Small intestine (tissue), 7 donors: Measurements from ENCODE around the gene TNIK. TPM values are rescaled to one million over a fixed set of nuclear protein-coding genes. Genes with fewer than 3 reads are reported as not detected.

ENCODE experiments used
- DNase-seq, 2 donors: peaks; one replicate each; pipeline versions ENCODE4 v3.0.0 to v3.0.0-alpha.2; 2013
- FAIRE-seq: peaks from 2 replicates; lab custom pipeline; 2012; peaks lifted over from hg19 to GRCh38; lab: Jason Lieb, UNC
- H3K27ac ChIP-seq, 3 donors: one replicate each; pipeline ENCODE4 v1.5.1; 2013; ENCODE audit warnings: low read length in 2 of 3, mild to moderate bottlenecking in 2 of 3, control low read depth in 1 of 3, inconsistent platforms in 1 of 3, low read depth in 1 of 3, moderate library complexity in 1 of 3
- H3K27me3 ChIP-seq, 3 donors: one replicate each; pipeline ENCODE4 v1.6.1; 2013; ENCODE audit warnings: low read length in 3 of 3, inconsistent platforms in 1 of 3; ENCODE audit not compliant: control insufficient read depth in 3 of 3, insufficient read depth in 3 of 3
- H3K36me3 ChIP-seq, 3 donors: one replicate each; pipeline ENCODE4 v1.6.1; 2013; ENCODE audit warnings: low read length in 3 of 3, inconsistent platforms in 1 of 3, low read depth in 1 of 3, mild to moderate bottlenecking in 1 of 3, moderate library complexity in 1 of 3; ENCODE audit not compliant: control insufficient read depth in 3 of 3, insufficient read depth in 2 of 3
- H3K4me1 ChIP-seq, 3 donors: one replicate each; pipeline ENCODE4 v1.6.1; 2013; ENCODE audit warnings: low read length in 2 of 3, inconsistent platforms in 1 of 3, low read depth in 1 of 3, mild to moderate bottlenecking in 1 of 3, moderate library complexity in 1 of 3; ENCODE audit not compliant: control insufficient read depth in 3 of 3, insufficient read depth in 2 of 3
- H3K4me3 ChIP-seq, 3 donors: one replicate each; pipeline ENCODE4 v1.5.1; 2013; ENCODE audit warnings: low read length in 3 of 3, control low read depth in 1 of 3, inconsistent platforms in 1 of 3, low read depth in 1 of 3, mild to moderate bottlenecking in 1 of 3, moderate library complexity in 1 of 3
- H3K9me3 ChIP-seq, 2 donors: one replicate each; pipeline ENCODE4 v1.6.1; 2013; ENCODE audit warnings: low read depth in 1 of 2, low read length in 1 of 2; ENCODE audit not compliant: control insufficient read depth in 2 of 2, insufficient read depth in 1 of 2
- WGBS, 3 donors: extraction: QIAGEN DNeasy Blood & Tissue Kit; methylation state at CpG; one replicate each; pipeline ENCODE4 v1.1.7; 2013; 5-methylcytosine and 5-hydroxymethylcytosine counted together
- polyA plus RNA-seq, 4 donors: library from polyadenylated mRNA; stranded (reverse) in 3 of 4; unstranded in 1 of 4; fragments of 200-250 nt in 3 of 4; fragments of 120-200 nt in 1 of 4; gene quantifications; one replicate each; pipeline versions ENCODE4 v1.2.1 to v1.2.3, GENCODE V29; 2013
- donor health status: healthy with polysubstance abuse.
- donor health status: control.
- donor health status: control.
- donor health status: Bipolar disorder and iron deficiency.
- donor health status: healthy.

Gene TNIK
- polyA plus RNA-seq, 4 donors: 14.9 to 38.7 (median 27.5) TPM

DNA sequence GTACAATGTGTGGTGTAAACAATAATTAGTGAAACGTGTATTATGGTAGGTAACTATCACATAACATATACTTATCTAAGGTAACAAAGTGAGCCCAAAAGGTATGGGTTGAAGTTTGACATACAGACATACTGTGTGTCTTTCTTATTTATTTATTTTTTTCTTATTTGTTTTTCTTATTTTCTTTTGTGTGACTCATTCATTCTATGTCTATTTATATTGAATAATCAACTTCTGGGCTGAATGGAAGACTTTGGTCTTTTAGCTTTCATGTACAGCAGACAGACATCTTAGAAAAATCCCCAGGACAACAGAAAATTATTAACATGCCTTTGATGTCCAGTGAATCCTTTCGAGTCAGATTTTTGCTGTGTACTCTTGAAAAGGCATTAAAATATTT lies 233.4 kb downstream of the TNIK start:
- no peak for FAIRE-seq
- Histone ChIP-seq H3K4me3 (no peak overlapping the region), H3K36me3 (peaks cover 0 to 3% (median 2%) of the 10 kb centered on the region in 3 donors), H3K27ac (no peak overlapping the region), H3K9me3 (peaks cover 0 to 4% of the 10 kb centered on the region in 2 donors), H3K4me1 (no peaks in the 10 kb centered on the region), H3K27me3 (no peaks in the 10 kb centered on the region)
- DNase-seq: no peak
- 77 to 92% (median 89%) methylated on average over 2 of the region's 2 CpGs for WGBS, 3 donors

DNA sequence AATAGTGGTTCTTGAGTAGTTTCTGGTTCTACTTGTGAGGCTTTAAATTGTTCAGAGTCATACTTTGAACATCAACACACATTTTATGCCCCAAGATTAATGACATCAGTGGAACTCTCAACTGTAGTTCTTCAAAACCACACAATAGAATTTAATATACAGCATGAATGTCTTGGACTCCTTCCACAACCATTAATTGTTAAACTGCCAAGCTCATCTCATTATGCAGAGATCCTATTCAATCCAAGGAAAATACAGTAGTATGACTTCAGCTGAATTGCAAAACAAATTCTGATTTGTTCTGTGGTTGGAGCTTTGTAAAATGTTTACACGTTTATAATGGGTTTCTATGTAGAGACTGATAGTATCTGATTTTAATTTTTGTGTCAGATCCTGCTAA lies 234.5 kb downstream of the TNIK start:
- 72 to 94% (median 85%) methylated on average over 1 of the region's 1 CpG for WGBS, 3 donors
- DNase-seq: no peak
- FAIRE-seq: no peak
- Histone ChIP-seq H3K9me3 (peaks cover 0 to 4% of the 10 kb centered on the region in 2 donors), H3K36me3 (peaks cover 0 to 3% (median 2%) of the 10 kb centered on the region in 3 donors), H3K4me3 (no peak overlapping the region), H3K4me1 (peaks cover 0 to 4% (median 2%) of the 10 kb centered on the region in 3 donors), H3K27ac (no peak overlapping the region), H3K27me3 (no peaks in the 10 kb centered on the region)

DNA sequence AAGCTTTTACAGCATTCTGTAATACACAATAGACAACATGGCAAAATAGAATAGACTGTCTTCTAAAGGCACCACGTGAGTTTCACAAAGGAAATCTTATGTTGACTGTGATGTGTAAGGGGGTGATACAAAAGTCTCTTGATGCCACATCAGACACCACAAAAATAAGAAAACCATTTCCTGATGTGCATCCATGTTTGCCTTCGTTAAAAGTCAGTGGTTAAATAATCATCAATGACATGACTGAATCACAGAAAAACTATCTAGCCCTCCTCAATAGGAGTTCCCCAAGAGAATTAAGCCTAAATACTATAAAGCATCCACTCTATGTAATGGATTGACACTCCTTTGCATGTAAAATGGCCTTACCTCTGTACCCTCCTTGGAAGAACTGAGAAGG lies 235.0 kb downstream of the TNIK start:
- Histone ChIP-seq H3K36me3 (peaks cover 0 to 3% (median 2%) of the 10 kb centered on the region in 3 donors), H3K27me3 (no peaks in the 10 kb centered on the region), H3K27ac (no peak overlapping the region), H3K4me1 (peaks cover 0 to 4% (median 2%) of the 10 kb centered on the region in 3 donors), H3K4me3 (no peak overlapping the region), H3K9me3 (peaks cover 0 to 4% of the 10 kb centered on the region in 2 donors)
- DNase-seq (no peak), FAIRE-seq (no peak)
- WGBS, 3 donors: 72 to 83% (median 80%) methylated on average over 2 of the region's 2 CpGs

DNA sequence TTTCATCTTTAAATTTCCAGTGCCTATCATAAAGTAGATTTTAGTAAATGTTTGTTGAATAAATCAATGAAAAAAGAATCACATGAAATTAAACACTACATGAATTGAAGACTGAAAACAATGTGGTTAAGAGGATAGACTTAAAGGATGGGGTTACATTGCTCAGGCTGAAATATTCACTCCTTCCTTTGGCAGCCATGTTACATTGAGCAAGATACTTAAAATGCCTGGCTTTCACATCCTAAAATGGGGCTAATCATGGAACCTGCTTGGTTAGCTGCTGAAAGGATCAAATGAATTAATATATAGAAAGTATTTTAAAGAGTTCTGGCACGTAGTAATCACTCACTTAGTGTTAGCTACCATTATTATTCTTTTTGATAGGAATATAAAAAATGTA lies 236.8 kb downstream of the TNIK start:
- DNase-seq (no peak), FAIRE-seq (no peak)
- no peaks in the 10 kb centered on the region for H3K27me3 ChIP-seq
- H3K4me3 ChIP-seq: no peak overlapping the region
- WGBS, 3 donors: 90 to 94% (median 92%) methylated on average over 1 of the region's 1 CpG
- H3K36me3 ChIP-seq: peaks cover 0 to 3% (median 2%) of the 10 kb centered on the region in 3 donors
- H3K27ac ChIP-seq: no peak overlapping the region
- H3K9me3 ChIP-seq: peaks cover 0 to 4% of the 10 kb centered on the region in 2 donors
- H3K4me1 ChIP-seq: peaks cover 0 to 4% (median 2%) of the 10 kb centered on the region in 3 donors

DNA sequence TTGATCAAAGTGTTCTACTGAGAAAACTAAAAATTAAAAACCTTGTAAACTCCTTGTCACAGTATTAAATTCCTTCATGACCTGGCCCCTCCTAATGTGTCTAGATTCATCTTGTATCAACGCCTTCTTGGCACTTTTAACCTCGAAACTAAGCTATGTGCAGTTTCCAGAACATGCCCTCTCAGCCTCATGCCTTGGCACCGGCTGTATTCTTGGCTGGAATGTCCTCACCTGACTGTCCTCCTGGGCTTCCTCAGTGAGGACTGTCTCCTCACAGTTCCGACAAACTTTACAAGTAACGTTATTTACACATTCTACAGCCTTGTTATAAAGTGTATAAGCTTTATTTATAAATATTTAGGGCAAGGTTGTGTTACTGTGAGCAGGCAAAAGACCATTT lies 237.2 kb downstream of the TNIK start:
- DNase-seq (no peak), FAIRE-seq (no peak)
- Histone ChIP-seq H3K27ac (no peak overlapping the region), H3K27me3 (no peaks in the 10 kb centered on the region), H3K9me3 (peaks cover 0 to 4% of the 10 kb centered on the region in 2 donors), H3K4me1 (peaks cover 0 to 4% (median 2%) of the 10 kb centered on the region in 3 donors), H3K4me3 (no peak overlapping the region), H3K36me3 (peaks cover 0 to 3% (median 2%) of the 10 kb centered on the region in 3 donors)
- WGBS, 3 donors: 79 to 90% (median 82%) methylated on average over 5 of the region's 5 CpGs

DNA sequence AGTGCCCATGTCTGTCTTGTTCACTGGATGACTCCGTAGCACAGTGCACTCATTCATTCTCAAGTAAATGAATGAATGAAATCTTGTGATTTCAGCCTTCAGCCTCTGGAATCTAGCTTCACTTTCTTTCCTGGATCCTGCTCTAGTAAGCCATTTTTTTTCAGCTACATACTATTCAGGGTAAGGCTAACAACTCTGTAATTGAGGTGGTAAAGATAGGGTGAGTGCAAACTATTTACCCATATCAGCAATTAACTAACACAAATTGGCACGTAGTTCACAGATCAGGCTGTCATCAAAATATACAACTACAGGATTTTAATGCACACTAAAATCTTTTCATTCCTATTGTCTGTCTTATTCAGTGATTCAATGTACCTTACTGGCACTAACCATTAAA lies 238.6 kb downstream of the TNIK start:
- 42 to 77% (median 61%) methylated on average over 2 of the region's 2 CpGs for WGBS, 3 donors
- no peaks in the 10 kb centered on the region for H3K27me3 ChIP-seq
- H3K4me3 ChIP-seq: no peak overlapping the region
- peaks cover 0 to 3% (median 0%) of the 10 kb centered on the region in 3 donors for H3K36me3 ChIP-seq
- no peak overlapping the region for H3K27ac ChIP-seq
- peak; percentile 18 to 52 for DNase-seq
- no peak for FAIRE-seq
- H3K9me3 ChIP-seq: peaks cover 0 to 4% of the 10 kb centered on the region in 2 donors
- peaks cover 0 to 4% (median 2%) of the 10 kb centered on the region in 3 donors for H3K4me1 ChIP-seq

DNA sequence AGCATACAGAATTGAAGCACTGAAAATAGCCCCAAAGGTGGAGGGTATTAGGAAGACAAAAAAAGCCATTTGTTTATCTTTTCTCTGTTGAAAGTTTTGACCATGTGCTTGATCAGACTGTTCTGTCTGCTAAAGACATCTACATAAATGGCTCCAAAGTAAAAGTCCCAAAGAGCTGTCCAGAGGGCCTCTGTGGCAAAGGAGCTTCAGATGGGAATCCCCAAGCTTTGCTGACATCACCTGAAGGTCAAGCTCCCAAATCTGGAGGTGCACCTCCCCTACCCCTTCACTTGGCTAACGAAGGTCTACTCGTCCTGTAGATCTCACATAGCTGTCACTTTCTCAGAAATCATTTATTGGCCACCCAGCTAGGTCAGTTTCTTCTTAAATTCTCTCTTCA lies 239.1 kb downstream of the TNIK start:
- WGBS, 3 donors: 81 to 100% (median 91%) methylated on average over 2 of the region's 2 CpGs
- FAIRE-seq: no peak

DNA sequence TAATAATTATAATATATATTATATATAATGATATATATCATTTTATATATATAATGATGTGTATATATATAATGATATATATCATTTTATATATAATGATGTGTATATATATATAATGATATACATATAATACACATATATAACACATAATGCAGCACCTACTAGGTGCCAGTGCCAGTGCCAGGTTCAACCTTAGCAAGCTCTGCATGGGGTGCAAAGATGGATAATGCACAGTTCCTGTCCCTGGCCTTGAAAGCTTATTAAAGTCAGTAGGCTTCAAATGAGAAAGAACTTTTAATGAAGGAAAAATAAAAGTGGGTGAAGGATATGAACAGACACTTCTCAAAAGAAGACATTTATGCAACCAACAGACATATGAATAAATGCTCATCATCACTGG lies 240.9 kb downstream of the TNIK start:
- Histone ChIP-seq H3K4me3 (no peak overlapping the region), H3K4me1 (peaks cover 0 to 4% (median 2%) of the 10 kb centered on the region in 3 donors), H3K27me3 (no peaks in the 10 kb centered on the region), H3K36me3 (peaks cover 0 to 3% (median 0%) of the 10 kb centered on the region in 3 donors), H3K27ac (no peak overlapping the region), H3K9me3 (no peaks in the 10 kb centered on the region)
- no peak for DNase-seq
- FAIRE-seq: no peak

More for the DNA sequence above, 239.1 kb downstream of the TNIK start:
- no peak overlapping the region for H3K27ac ChIP-seq
- DNase-seq: no peak
- H3K9me3 ChIP-seq: peaks cover 0 to 3% of the 10 kb centered on the region in 2 donors
- H3K27me3 ChIP-seq: no peaks in the 10 kb centered on the region
- H3K36me3 ChIP-seq: peaks cover 0 to 3% (median 0%) of the 10 kb centered on the region in 3 donors
- H3K4me3 ChIP-seq: no peak overlapping the region
- peaks cover 0 to 4% (median 2%) of the 10 kb centered on the region in 3 donors for H3K4me1 ChIP-seq

DNA sequence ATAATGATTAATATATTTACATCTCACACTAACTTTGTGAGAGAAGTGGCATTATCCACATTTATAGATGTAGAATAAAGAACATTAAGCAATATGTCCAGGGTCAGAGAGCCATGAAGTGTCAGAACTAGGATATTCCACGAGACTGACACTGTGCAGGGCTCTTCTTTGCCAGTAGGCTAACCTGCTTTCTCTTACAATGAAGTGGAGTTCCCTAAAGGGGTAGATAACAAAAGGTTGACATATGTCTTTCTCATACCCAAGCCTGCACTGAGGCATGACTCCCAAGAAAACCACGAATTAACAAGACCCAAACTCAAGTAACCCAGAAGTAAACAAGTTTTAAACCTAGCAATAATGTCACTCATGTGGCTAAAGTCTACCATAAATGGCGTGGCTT lies 242.1 kb downstream of the TNIK start:
- FAIRE-seq: no peak
- peaks cover 0 to 4% (median 2%) of the 10 kb centered on the region in 3 donors for H3K4me1 ChIP-seq
- 77 to 78% (median 78%) methylated on average over 3 of the region's 3 CpGs for WGBS, 3 donors

More for the DNA sequence above, 242.1 kb downstream of the TNIK start:
- no peaks in the 10 kb centered on the region for H3K36me3 ChIP-seq
- no peaks in the 10 kb centered on the region for H3K27me3 ChIP-seq
- no peak overlapping the region for H3K4me3 ChIP-seq
- no peak overlapping the region for H3K27ac ChIP-seq
- H3K9me3 ChIP-seq: no peaks in the 10 kb centered on the region
- DNase-seq: no peak
